ES-I3 (cell line): ENCODE results near the gene PEX11G.

ENCODE experiments used
- H3K36me3 ChIP-seq: 2 replicates; pipeline ENCODE4 v1.6.1; 2013; ENCODE audit warnings: mild to moderate bottlenecking, low read length, control low read depth, moderate library complexity; ENCODE audit not compliant: insufficient read depth
- H3K4me1 ChIP-seq: 2 replicates; pipeline ENCODE4 v1.6.1; 2013; ENCODE audit warnings: mild to moderate bottlenecking, control low read depth, low read length; ENCODE audit not compliant: insufficient read depth
- H3K9ac ChIP-seq: 2 replicates; pipeline ENCODE4 v1.6.1; 2013; ENCODE audit warnings: low read depth, mild to moderate bottlenecking, low read length, moderate library complexity
- H3K9me3 ChIP-seq: 2 replicates; pipeline ENCODE4 v1.6.1; 2013; ENCODE audit warnings: mild to moderate bottlenecking, low read length, moderate library complexity; ENCODE audit not compliant: control insufficient read depth, insufficient read depth

Gene PEX11G

GRCh38 chr19:7515110-7515644 lies 26.3 kb upstream of the PEX11G start:
- Histone ChIP-seq H3K4me1 (peaks cover 11% of the 10 kb centered on the region), H3K9me3 (no peaks in the 10 kb centered on the region), H3K9ac (peak overlapping the region; percentile 26), H3K36me3 (no peaks in the 10 kb centered on the region)

- H3K9me3 ChIP-seq, result no peaks in the 10 kb centered on the region
- peaks cover 11% of the 10 kb centered on the region for H3K4me1 ChIP-seq
- no peak overlapping the region for H3K9ac ChIP-seq
- H3K36me3 ChIP-seq, result no peaks in the 10 kb centered on the region
These were observed 25.2 kb upstream of the PEX11G start for GRCh38 chr19:7513809-7514642.

GRCh38 chr19:7512400-7512851 lies 23.6 kb upstream of the PEX11G start:
- no peaks in the 10 kb centered on the region for H3K9me3 ChIP-seq
- H3K4me1 ChIP-seq, result peaks cover 18% of the 10 kb centered on the region
- H3K9ac ChIP-seq, result no peak overlapping the region
- H3K36me3 ChIP-seq, result no peaks in the 10 kb centered on the region

- Histone ChIP-seq H3K36me3 (no peaks in the 10 kb centered on the region), H3K9me3 (no peaks in the 10 kb centered on the region), H3K9ac (no peak overlapping the region)
These were observed 20.8 kb upstream of the PEX11G start for GRCh38 chr19:7509625-7510024.

GRCh38 chr19:7507884-7508283 lies 19.0 kb upstream of the PEX11G start:
- no peak overlapping the region for H3K9ac ChIP-seq
- peaks cover 12% of the 10 kb centered on the region; the same call in 1 of the 2 replicates for H3K4me1 ChIP-seq
- no peaks in the 10 kb centered on the region for H3K36me3 ChIP-seq
- H3K9me3 ChIP-seq, result no peaks in the 10 kb centered on the region

More at GRCh38 chr19:7509625-7510024, 20.8 kb upstream of the PEX11G start:
- H3K4me1 ChIP-seq, result peaks cover 12% of the 10 kb centered on the region; the same call in 1 of the 2 replicates

GRCh38 chr19:7506385-7507328 lies 17.8 kb upstream of the PEX11G start:
- Histone ChIP-seq H3K4me1 (peaks cover 7% of the 10 kb centered on the region; the same call in 1 of the 2 replicates), H3K9ac (peak overlapping the region; percentile 37; the same call in 1 of the 2 replicates), H3K9me3 (no peaks in the 10 kb centered on the region), H3K36me3 (no peaks in the 10 kb centered on the region)

GRCh38 chr19:7505682-7506384 lies 17.0 kb upstream of the PEX11G start:
- Histone ChIP-seq H3K9me3 (no peaks in the 10 kb centered on the region), H3K9ac (peak overlapping the region; percentile 57), H3K36me3 (no peaks in the 10 kb centered on the region), H3K4me1 (peaks cover 7% of the 10 kb centered on the region; the same call in 1 of the 2 replicates)

GRCh38 chr19:7505288-7505681 lies 16.4 kb upstream of the PEX11G start:
- Histone ChIP-seq H3K4me1 (peaks cover 7% of the 10 kb centered on the region; the same call in 1 of the 2 replicates), H3K9ac (peak overlapping the region; percentile 57), H3K36me3 (no peaks in the 10 kb centered on the region), H3K9me3 (no peaks in the 10 kb centered on the region)

- Histone ChIP-seq H3K9ac (no peak overlapping the region), H3K36me3 (no peaks in the 10 kb centered on the region), H3K4me1 (peaks cover 7% of the 10 kb centered on the region; the same call in 1 of the 2 replicates), H3K9me3 (no peaks in the 10 kb centered on the region)
These were observed 15.8 kb upstream of the PEX11G start for GRCh38 chr19:7504684-7505083.

GRCh38 chr19:7502552-7502951 lies 13.7 kb upstream of the PEX11G start:
- peaks cover 2% of the 10 kb centered on the region; the same call in 1 of the 2 replicates for H3K4me1 ChIP-seq
- no peaks in the 10 kb centered on the region for H3K36me3 ChIP-seq
- H3K9ac ChIP-seq, result no peak overlapping the region
- no peaks in the 10 kb centered on the region for H3K9me3 ChIP-seq

GRCh38 chr19:7500811-7501450 lies 12.1 kb upstream of the PEX11G start:
- Histone ChIP-seq H3K4me1 (no peaks in the 10 kb centered on the region), H3K9ac (peak overlapping the region; percentile 72), H3K36me3 (no peaks in the 10 kb centered on the region), H3K9me3 (no peaks in the 10 kb centered on the region)

GRCh38 chr19:7497292-7497691 lies 8.5 kb upstream of the PEX11G start:
- H3K9me3 ChIP-seq, result no peaks in the 10 kb centered on the region
- H3K4me1 ChIP-seq, result peaks cover 7% of the 10 kb centered on the region; the same call in 1 of the 2 replicates
- no peak overlapping the region for H3K9ac ChIP-seq
- H3K36me3 ChIP-seq, result no peaks in the 10 kb centered on the region

- Histone ChIP-seq H3K9ac (no peak overlapping the region), H3K36me3 (no peaks in the 10 kb centered on the region), H3K4me1 (peaks cover 9% of the 10 kb centered on the region), H3K9me3 (no peaks in the 10 kb centered on the region)
These were observed 5.7 kb upstream of the PEX11G start for GRCh38 chr19:7494416-7495098.
